T-helper 2 cell treated with Interferon-gamma antibody and Interleukin-4, amounts not matched to agents 5 μg/mL and 100 μg/mL, for 36 hours (primary cell): ENCODE data around the gene ST6GAL1.
"Not testable (repeated sequence)": the region's sequence is repeated elsewhere in the genome, so short reads cannot be mapped to it uniquely, and the experiment has no call there.

Source experiments
- DNase-seq: peaks from one replicate; pipeline ENCODE4 v3.0.0; 2021; ENCODE audit warnings: low spot score
- H3K27ac Mint-ChIP-seq: one replicate; pipeline ENCODE4 v1.8.0; 2021; ENCODE audit warnings: mild to moderate bottlenecking, mixed read lengths
- H3K27me3 Mint-ChIP-seq: one replicate; pipeline ENCODE4 v1.8.0; 2021; ENCODE audit warnings: low read depth, mixed read lengths
- H3K36me3 Mint-ChIP-seq: one replicate; pipeline ENCODE4 v1.8.0; 2021; ENCODE audit warnings: low read depth, mixed read lengths
- H3K4me1 Mint-ChIP-seq: one replicate; pipeline ENCODE4 v1.8.0; 2021; ENCODE audit warnings: low read depth, mixed read lengths
- H3K4me3 Mint-ChIP-seq: one replicate; pipeline ENCODE4 v1.8.0; 2022; ENCODE audit warnings: mild to moderate bottlenecking, moderate library complexity, mixed read lengths
- H3K9me3 Mint-ChIP-seq: one replicate; pipeline ENCODE4 v1.8.0; 2021; ENCODE audit warnings: mixed read lengths

The ST6GAL1 gene

GRCh38 chr3:186940967-186941366 is 10.6 kb downstream of the ST6GAL1 start:
- Mint-ChIP-seq H3K36me3 (peaks cover 49% of the 10 kb centered on the region), H3K27me3 (no peaks in the 10 kb centered on the region), H3K27ac (no peak overlapping the region), H3K4me3 (no peak overlapping the region), H3K4me1 (peaks cover 21% of the 10 kb centered on the region), H3K9me3 (no peaks in the 10 kb centered on the region)
- no peak for DNase-seq

GRCh38 chr3:186942168-186942567 is 11.8 kb downstream of the ST6GAL1 start:
- Mint-ChIP-seq H3K27me3 (no peaks in the 10 kb centered on the region), H3K4me3 (no peak overlapping the region), H3K36me3 (peaks cover 52% of the 10 kb centered on the region), H3K4me1 (peaks cover 27% of the 10 kb centered on the region), H3K9me3 (no peaks in the 10 kb centered on the region), H3K27ac (no peak overlapping the region)
- DNase-seq = no peak

- H3K4me3 Mint-ChIP-seq = no peak overlapping the region
- no peak for DNase-seq
- H3K9me3 Mint-ChIP-seq = peaks cover 2% of the 10 kb centered on the region
- H3K27me3 Mint-ChIP-seq = no peaks in the 10 kb centered on the region
- peaks cover 31% of the 10 kb centered on the region for H3K4me1 Mint-ChIP-seq
- H3K36me3 Mint-ChIP-seq = peaks cover 68% of the 10 kb centered on the region
- peak overlapping the region; percentile 6 for H3K27ac Mint-ChIP-seq
Measured at GRCh38 chr3:186945255-186945823, 15.0 kb downstream of the ST6GAL1 start.

- no peak overlapping the region for H3K4me3 Mint-ChIP-seq
- peaks cover 8% of the 10 kb centered on the region for H3K9me3 Mint-ChIP-seq
- no peaks in the 10 kb centered on the region for H3K27me3 Mint-ChIP-seq
- peaks cover 77% of the 10 kb centered on the region for H3K36me3 Mint-ChIP-seq
- H3K4me1 Mint-ChIP-seq = peaks cover 32% of the 10 kb centered on the region
- DNase-seq = no peak
- peak overlapping the region; percentile 32 for H3K27ac Mint-ChIP-seq
Measured at GRCh38 chr3:186946756-186947375, 16.5 kb downstream of the ST6GAL1 start.

GRCh38 chr3:186949281-186949982 is 19.1 kb downstream of the ST6GAL1 start:
- Mint-ChIP-seq H3K36me3 (peaks cover 84% of the 10 kb centered on the region), H3K4me1 (peaks cover 55% of the 10 kb centered on the region), H3K27me3 (no peaks in the 10 kb centered on the region), H3K4me3 (no peak overlapping the region), H3K9me3 (peaks cover 23% of the 10 kb centered on the region), H3K27ac (peak overlapping the region; percentile 77)
- no peak for DNase-seq

- H3K27ac Mint-ChIP-seq = peak overlapping the region; percentile 60
- no peak overlapping the region for H3K4me3 Mint-ChIP-seq
- no peak for DNase-seq
- no peaks in the 10 kb centered on the region for H3K27me3 Mint-ChIP-seq
- H3K36me3 Mint-ChIP-seq = peaks cover 84% of the 10 kb centered on the region
- H3K9me3 Mint-ChIP-seq = peaks cover 23% of the 10 kb centered on the region
- H3K4me1 Mint-ChIP-seq = peaks cover 61% of the 10 kb centered on the region
Measured at GRCh38 chr3:186950402-186951093, 20.2 kb downstream of the ST6GAL1 start.

GRCh38 chr3:186951640-186952552 is 21.6 kb downstream of the ST6GAL1 start:
- Mint-ChIP-seq H3K36me3 (peaks cover 90% of the 10 kb centered on the region), H3K9me3 (peaks cover 23% of the 10 kb centered on the region), H3K4me1 (peaks cover 68% of the 10 kb centered on the region), H3K4me3 (peak overlapping the region; percentile 76), H3K27me3 (no peaks in the 10 kb centered on the region), H3K27ac (peak overlapping the region; percentile 89)
- no peak for DNase-seq

GRCh38 chr3:186953011-186953487 is 22.7 kb downstream of the ST6GAL1 start:
- H3K27me3 Mint-ChIP-seq = no peaks in the 10 kb centered on the region
- peak; percentile 32 for DNase-seq
- H3K27ac Mint-ChIP-seq = peak overlapping the region; percentile 89
- peaks cover 63% of the 10 kb centered on the region for H3K4me1 Mint-ChIP-seq
- H3K36me3 Mint-ChIP-seq = peaks cover 88% of the 10 kb centered on the region
- peak overlapping the region; percentile 76 for H3K4me3 Mint-ChIP-seq
- peaks cover 23% of the 10 kb centered on the region for H3K9me3 Mint-ChIP-seq

GRCh38 chr3:186953992-186954699 is 23.8 kb downstream of the ST6GAL1 start:
- H3K27me3 Mint-ChIP-seq, DNase-seq: not testable (repeated sequence)
- peaks cover 77% of the 10 kb centered on the region for H3K36me3 Mint-ChIP-seq
- H3K4me1 Mint-ChIP-seq = peaks cover 63% of the 10 kb centered on the region
- H3K27ac Mint-ChIP-seq = peak overlapping the region; percentile 65
- peak overlapping the region; percentile 32 for H3K4me3 Mint-ChIP-seq
- H3K9me3 Mint-ChIP-seq = peaks cover 23% of the 10 kb centered on the region

- Mint-ChIP-seq H3K4me1 (peaks cover 58% of the 10 kb centered on the region), H3K9me3 (peaks cover 19% of the 10 kb centered on the region), H3K4me3 (no peak overlapping the region), H3K36me3 (peaks cover 64% of the 10 kb centered on the region), H3K27me3 (no peaks in the 10 kb centered on the region), H3K27ac (no peak overlapping the region)
- no peak for DNase-seq
Measured at GRCh38 chr3:186955898-186956696, 25.8 kb downstream of the ST6GAL1 start.

GRCh38 chr3:186959029-186959624 is 28.8 kb downstream of the ST6GAL1 start:
- DNase-seq = no peak
- H3K9me3 Mint-ChIP-seq = peaks cover 3% of the 10 kb centered on the region
- H3K4me3 Mint-ChIP-seq = no peak overlapping the region
- peaks cover 46% of the 10 kb centered on the region for H3K4me1 Mint-ChIP-seq
- no peaks in the 10 kb centered on the region for H3K27me3 Mint-ChIP-seq
- H3K27ac Mint-ChIP-seq = no peak overlapping the region
- peaks cover 53% of the 10 kb centered on the region for H3K36me3 Mint-ChIP-seq

- peak overlapping the region; percentile 44 for H3K27ac Mint-ChIP-seq
- peaks cover 33% of the 10 kb centered on the region for H3K4me1 Mint-ChIP-seq
- no peaks in the 10 kb centered on the region for H3K9me3 Mint-ChIP-seq
- no peaks in the 10 kb centered on the region for H3K27me3 Mint-ChIP-seq
- no peak for DNase-seq
- peaks cover 43% of the 10 kb centered on the region for H3K36me3 Mint-ChIP-seq
- no peak overlapping the region for H3K4me3 Mint-ChIP-seq
Measured at GRCh38 chr3:186960347-186960746, 30.0 kb downstream of the ST6GAL1 start.
